Hepatocyte (in vitro differentiated cells): Measurements from ENCODE around the gene PHLPP1. TPM values are rescaled to one million over a fixed set of nuclear protein-coding genes. Genes with fewer than 3 reads are reported as not detected.

Source experiments
- DNase-seq: peaks from one replicate; pipeline ENCODE4 v3.0.0-alpha.2; 2016; ENCODE audit warnings: low spot score
- H2AFZ ChIP-seq: fragments of 200-600 bp; sonication (generic); 2 replicates; pipeline ENCODE4 v1.6.0; 2016; ENCODE audit warnings: antibody characterized with exemption, mild to moderate bottlenecking
- H3K27ac ChIP-seq: fragments of 200-600 bp; sonication (generic); 2 replicates; pipeline ENCODE4 v1.5.1; 2016; ENCODE audit warnings: mild to moderate bottlenecking
- H3K27me3 ChIP-seq: fragments of 200-600 bp; sonication (generic); 2 replicates; pipeline ENCODE4 v1.6.1; 2016
- H3K36me3 ChIP-seq: fragments of 200-600 bp; sonication (generic); replicated peaks from 2 replicates; pipeline ENCODE4 v1.5.1; 2016; ENCODE audit warnings: low read depth; ENCODE audit not compliant: insufficient read depth
- H3K4me1 ChIP-seq: fragments of 200-600 bp; sonication (generic); 2 replicates; pipeline ENCODE4 v1.5.1; 2016; ENCODE audit warnings: mild to moderate bottlenecking, moderate library complexity; ENCODE audit not compliant: insufficient read depth
- H3K4me2 ChIP-seq: fragments of 200-600 bp; sonication (generic); 2 replicates; pipeline ENCODE4 v1.6.0; 2016
- H3K4me3 ChIP-seq: fragments of 200-600 bp; sonication (generic); 2 replicates; pipeline ENCODE4 v1.5.1; 2016; ENCODE audit warnings: mild to moderate bottlenecking
- H3K79me2 ChIP-seq: fragments of 200-600 bp; sonication (generic); 2 replicates; pipeline ENCODE4 v1.6.0; 2017; ENCODE audit warnings: mild to moderate bottlenecking
- H3K9me2 ChIP-seq: fragments of 200-600 bp; sonication (generic); replicated peaks from 2 replicates; pipeline ENCODE4 v1.6.0; 2017; ENCODE audit warnings: mild to moderate bottlenecking; ENCODE audit not compliant: insufficient read depth
- H3K9me3 ChIP-seq: fragments of 200-600 bp; sonication (generic); 2 replicates; pipeline ENCODE4 v1.5.1; 2016; ENCODE audit warnings: low read depth, mild to moderate bottlenecking
- H4K20me1 ChIP-seq: fragments of 200-600 bp; sonication (generic); 2 replicates; pipeline ENCODE4 v1.6.0; 2016; ENCODE audit warnings: mild to moderate bottlenecking; ENCODE audit not compliant: insufficient read depth, poor library complexity, severe bottlenecking
- EZH2 ChIP-seq: fragments of 200-600 bp; sonication (generic); IDR thresholded peaks from 2 replicates; pipeline ENCODE4 v1.6.1; 2016; ENCODE audit warnings: antibody characterized with exemption, mild to moderate bottlenecking, borderline replicate concordance
- EZH2phosphoT487 ChIP-seq: fragments of 200-600 bp; sonication (generic); IDR thresholded peaks from one replicate; pipeline ENCODE4 v1.6.1; 2018; ENCODE audit warnings: antibody characterized with exemption, mild to moderate bottlenecking, low read depth, moderate library complexity; ENCODE audit not compliant: unreplicated experiment, severe bottlenecking
- WGBS: methylation state at CpG from one replicate; pipeline ENCODE4 v1.1.6; 2016; ENCODE audit warnings: low lambda C conversion rate; ENCODE audit errors: missing lambda C conversion rate; 5-methylcytosine and 5-hydroxymethylcytosine counted together
- polyA plus RNA-seq: library from polyadenylated mRNA; unstranded; fragments of >200 nt; fragmentation: Nextera tagmentation; extraction: Ambion mirVana; gene quantifications from 2 replicates; pipeline ENCODE4 v1.2.1, GENCODE V29; 2016
- total RNA-seq: library from RNA; depleted of rRNA; stranded (reverse); fragments of >200 nt; gene quantifications from 2 replicates; pipeline ENCODE4 v1.2.3, GENCODE V29; 2014
- TF ChIP-seq, protein P1 (sequence below): fragments of 200-600 bp; sonication (generic); IDR thresholded peaks from 2 replicates; pipeline ENCODE4 v1.5.1; 2016; ENCODE audit warnings: antibody characterized with exemption, mild to moderate bottlenecking; ENCODE audit not compliant: poor library complexity

Gene PHLPP1
- total and polyA plus RNA-seq, 2 experiments from 2014 or later: 7.3 to 14.3 TPM

DNA sequence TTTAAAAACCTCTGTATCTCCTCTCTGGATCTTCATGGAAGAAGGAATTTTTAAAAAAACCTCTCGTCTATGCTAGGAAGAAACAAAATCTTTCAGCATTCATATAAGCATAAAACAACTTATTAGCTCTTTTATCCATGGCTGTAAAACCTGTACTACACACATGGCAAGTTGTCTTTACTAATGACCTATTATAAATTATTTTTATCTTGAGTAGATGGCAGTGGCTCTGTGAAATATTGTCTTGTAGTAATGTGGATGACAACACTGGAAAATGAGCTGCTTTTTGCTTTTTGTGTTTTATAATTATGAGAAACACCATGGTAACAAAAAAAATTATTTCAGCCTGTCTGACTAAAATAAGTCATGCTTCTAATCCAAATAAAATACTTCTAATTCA lies 18.9 kb downstream of the PHLPP1 start:
- DNase-seq: no peak
- Histone ChIP-seq H3K4me3 (no peak overlapping the region), H2AFZ (no peak overlapping the region), H3K27me3 (no peaks in the 10 kb centered on the region), H4K20me1 (no peaks in the 10 kb centered on the region), H3K27ac (no peak overlapping the region), H3K79me2 (peaks cover 99% of the 10 kb centered on the region), H3K9me3 (no peaks in the 10 kb centered on the region), H3K36me3 (no peaks in the 10 kb centered on the region), H3K4me1 (no peaks in the 10 kb centered on the region), H3K9me2 (no peaks in the 10 kb centered on the region), H3K4me2 (no peak overlapping the region)
- TF ChIP-seq EZH2: no peak
- TF ChIP-seq, protein P1, sequence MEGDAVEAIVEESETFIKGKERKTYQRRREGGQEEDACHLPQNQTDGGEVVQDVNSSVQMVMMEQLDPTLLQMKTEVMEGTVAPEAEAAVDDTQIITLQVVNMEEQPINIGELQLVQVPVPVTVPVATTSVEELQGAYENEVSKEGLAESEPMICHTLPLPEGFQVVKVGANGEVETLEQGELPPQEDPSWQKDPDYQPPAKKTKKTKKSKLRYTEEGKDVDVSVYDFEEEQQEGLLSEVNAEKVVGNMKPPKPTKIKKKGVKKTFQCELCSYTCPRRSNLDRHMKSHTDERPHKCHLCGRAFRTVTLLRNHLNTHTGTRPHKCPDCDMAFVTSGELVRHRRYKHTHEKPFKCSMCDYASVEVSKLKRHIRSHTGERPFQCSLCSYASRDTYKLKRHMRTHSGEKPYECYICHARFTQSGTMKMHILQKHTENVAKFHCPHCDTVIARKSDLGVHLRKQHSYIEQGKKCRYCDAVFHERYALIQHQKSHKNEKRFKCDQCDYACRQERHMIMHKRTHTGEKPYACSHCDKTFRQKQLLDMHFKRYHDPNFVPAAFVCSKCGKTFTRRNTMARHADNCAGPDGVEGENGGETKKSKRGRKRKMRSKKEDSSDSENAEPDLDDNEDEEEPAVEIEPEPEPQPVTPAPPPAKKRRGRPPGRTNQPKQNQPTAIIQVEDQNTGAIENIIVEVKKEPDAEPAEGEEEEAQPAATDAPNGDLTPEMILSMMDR: no peak
- no peak for TF ChIP-seq EZH2phosphoT487
- WGBS: 92% methylated on average over 1 of the region's 1 CpG

DNA sequence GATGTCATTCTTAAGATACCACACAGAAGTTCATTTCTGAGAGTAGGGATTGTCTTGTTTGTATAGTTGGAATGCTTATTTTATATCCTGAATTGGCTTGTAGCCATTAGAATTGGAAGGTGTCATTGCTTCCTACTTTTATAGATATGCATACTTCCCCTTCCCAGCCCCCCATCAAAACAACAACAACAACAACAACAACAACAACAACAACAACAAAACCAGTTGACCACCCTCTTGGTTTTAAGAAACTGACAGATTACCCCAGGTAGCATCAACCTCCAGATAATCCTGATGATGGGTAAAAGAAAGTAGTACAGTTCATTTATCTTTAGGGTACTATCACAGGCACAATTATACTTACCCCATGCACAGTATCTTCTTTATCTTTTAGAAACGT lies 20.0 kb downstream of the PHLPP1 start:
- 71% methylated on average over 1 of the region's 1 CpG for WGBS
- Histone ChIP-seq H3K27ac (no peak overlapping the region), H3K4me1 (peaks cover 4% of the 10 kb centered on the region), H3K4me3 (no peak overlapping the region), H3K36me3 (no peaks in the 10 kb centered on the region), H3K79me2 (peaks cover 98% of the 10 kb centered on the region), H3K4me2 (no peak overlapping the region), H3K27me3 (no peaks in the 10 kb centered on the region), H2AFZ (no peak overlapping the region), H4K20me1 (no peaks in the 10 kb centered on the region), H3K9me2 (no peaks in the 10 kb centered on the region), H3K9me3 (no peaks in the 10 kb centered on the region)
- TF ChIP-seq, protein P1: no peak
- TF ChIP-seq EZH2phosphoT487 (no peak), EZH2 (no peak)
- DNase-seq: no peak

DNA sequence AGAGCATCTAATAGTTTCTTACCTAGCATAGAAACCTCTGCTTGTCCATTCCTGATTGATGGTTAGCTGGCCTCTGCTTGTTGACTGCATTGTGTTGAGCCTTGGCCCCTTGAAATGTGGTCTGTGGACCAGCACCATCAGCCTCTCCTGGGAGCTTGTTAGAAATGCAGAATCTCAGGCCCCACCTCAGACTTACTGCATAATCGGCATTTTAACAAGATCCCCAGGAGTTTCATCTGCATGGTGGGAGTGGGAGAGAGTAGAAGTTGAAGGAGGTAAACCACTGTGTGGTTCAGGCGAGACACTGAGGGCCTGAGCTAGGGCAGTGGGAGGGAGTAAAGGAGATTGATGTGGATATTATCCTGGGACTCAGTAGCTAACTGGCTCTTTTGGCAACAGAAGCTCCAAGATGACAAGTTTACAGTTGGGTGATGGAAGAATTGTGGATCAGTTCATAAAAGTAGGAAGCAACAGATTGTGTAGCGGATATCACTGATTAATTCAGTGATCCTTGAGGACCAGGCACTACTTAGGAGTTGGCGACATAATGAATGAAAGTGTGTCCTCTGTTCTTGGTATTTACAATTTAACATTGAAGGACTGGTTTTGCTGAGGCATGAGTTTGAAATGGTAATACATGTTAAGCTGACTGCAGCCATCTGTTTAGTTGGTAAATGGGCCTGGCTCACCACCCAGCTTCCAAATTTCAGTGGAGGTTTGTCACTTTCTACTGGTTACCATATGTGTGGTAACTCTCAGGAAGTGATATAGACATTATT lies 20.9 kb downstream of the PHLPP1 start:
- Histone ChIP-seq H3K36me3 (no peaks in the 10 kb centered on the region), H3K79me2 (peaks cover 91% of the 10 kb centered on the region), H2AFZ (no peak overlapping the region), H4K20me1 (no peaks in the 10 kb centered on the region), H3K4me3 (no peak overlapping the region), H3K27me3 (no peaks in the 10 kb centered on the region), H3K9me3 (no peaks in the 10 kb centered on the region), H3K4me1 (peaks cover 7% of the 10 kb centered on the region), H3K27ac (no peak overlapping the region), H3K9me2 (no peaks in the 10 kb centered on the region), H3K4me2 (no peak overlapping the region)
- TF ChIP-seq, protein P1: no peak
- no peak for TF ChIP-seq EZH2
- TF ChIP-seq EZH2phosphoT487: no peak
- 94% methylated on average over 4 of the region's 4 CpGs for whole genome bisulfite sequencing
- no peak for DNase-seq
